ENCODE data around the gene VWA1. TPM values are rescaled to one million over a fixed set of nuclear protein-coding genes. Genes with fewer than 3 reads are reported as not detected.

VWA1 gene
- polyA plus RNA-seq, 1 donor (not counting 4 experiments of a cell fraction or from before 2014, with no cell fraction given) = 6.5 TPM

DNA sequence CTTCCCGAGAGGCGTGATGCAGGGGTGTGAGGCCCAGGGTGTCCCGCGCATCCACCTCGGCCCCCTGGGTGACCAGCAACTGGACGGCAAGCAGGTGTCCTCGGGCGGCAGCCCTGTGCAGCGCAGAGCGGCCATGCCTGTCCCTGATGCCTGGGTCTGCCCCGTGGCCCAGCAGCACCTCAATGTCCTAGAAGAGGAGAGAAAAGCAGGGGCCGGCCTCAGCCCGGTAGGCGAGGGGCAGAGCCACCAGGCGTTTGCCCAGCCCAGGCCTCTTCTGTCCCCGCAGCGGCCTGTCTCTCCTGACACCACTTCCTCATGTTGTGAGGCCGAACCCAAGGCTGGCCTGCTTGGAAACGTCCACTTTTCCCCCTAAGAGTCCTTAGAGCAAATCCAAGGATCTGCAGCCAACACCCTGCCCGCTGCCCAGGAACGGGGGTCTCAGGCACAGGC is 16.1 kb upstream of the VWA1 start:
- Histone ChIP-seq H3K36me3 (ENCODE audit: control insufficient read depth in 2 of 2, extremely low read depth in 1 of 2, insufficient read depth in 2 of 2, low read length in 2 of 2) (no peaks in the 10 kb centered on the region), H3K9me1 (ENCODE audit: control insufficient read depth, extremely low read depth, insufficient read depth, low read length) (no peaks in the 10 kb centered on the region), H3K9ac (ENCODE audit: control insufficient read depth, extremely low read depth, insufficient read depth, low read length) (peak overlapping the region; percentile 33), H4K20me1 (ENCODE audit: control insufficient read depth, extremely low read depth, insufficient read depth, low read length) (no peaks in the 10 kb centered on the region), H3K27me3 (ENCODE audit: control insufficient read depth, extremely low read depth, insufficient read depth, low read length) (no peaks in the 10 kb centered on the region), H3K79me2 (ENCODE audit: control insufficient read depth, insufficient read depth, low read length) (no peaks in the 10 kb centered on the region), H3K9me3 (ENCODE audit: control insufficient read depth, low read depth, low read length) (no peaks in the 10 kb centered on the region), H3K4me2 (ENCODE audit: control insufficient read depth, extremely low read depth, insufficient read depth, low read depth, low read length) (peak overlapping the region; percentile 54), H3K4me1 (ENCODE audit: control insufficient read depth, extremely low read depth, insufficient read depth, low read length) (peaks cover 34% of the 10 kb centered on the region), H3K4me3 (ENCODE audit: control insufficient read depth in 2 of 3, extremely low read depth in 1 of 3, insufficient read depth in 2 of 3, low read depth in 1 of 3, low read length in 3 of 3) (peak overlapping the region in 1 of 3 experiments; percentile 14), H3K27ac (ENCODE audit: control insufficient read depth, insufficient read depth, low read length) (no peak overlapping the region), H2AFZ (ENCODE audit: control insufficient read depth, low read length) (no peak overlapping the region)
- FAIRE-seq (no peak), DNase-seq (ENCODE audit: low read depth, low spot score) (no peak)
- no peak for TF ChIP-seq EZH2 (IDR thresholded peaks at IDR 0.05; ENCODE audit: low read length)
- TF ChIP-seq, protein P1, sequence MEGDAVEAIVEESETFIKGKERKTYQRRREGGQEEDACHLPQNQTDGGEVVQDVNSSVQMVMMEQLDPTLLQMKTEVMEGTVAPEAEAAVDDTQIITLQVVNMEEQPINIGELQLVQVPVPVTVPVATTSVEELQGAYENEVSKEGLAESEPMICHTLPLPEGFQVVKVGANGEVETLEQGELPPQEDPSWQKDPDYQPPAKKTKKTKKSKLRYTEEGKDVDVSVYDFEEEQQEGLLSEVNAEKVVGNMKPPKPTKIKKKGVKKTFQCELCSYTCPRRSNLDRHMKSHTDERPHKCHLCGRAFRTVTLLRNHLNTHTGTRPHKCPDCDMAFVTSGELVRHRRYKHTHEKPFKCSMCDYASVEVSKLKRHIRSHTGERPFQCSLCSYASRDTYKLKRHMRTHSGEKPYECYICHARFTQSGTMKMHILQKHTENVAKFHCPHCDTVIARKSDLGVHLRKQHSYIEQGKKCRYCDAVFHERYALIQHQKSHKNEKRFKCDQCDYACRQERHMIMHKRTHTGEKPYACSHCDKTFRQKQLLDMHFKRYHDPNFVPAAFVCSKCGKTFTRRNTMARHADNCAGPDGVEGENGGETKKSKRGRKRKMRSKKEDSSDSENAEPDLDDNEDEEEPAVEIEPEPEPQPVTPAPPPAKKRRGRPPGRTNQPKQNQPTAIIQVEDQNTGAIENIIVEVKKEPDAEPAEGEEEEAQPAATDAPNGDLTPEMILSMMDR (optimal IDR thresholded peaks at IDR 0.05 in 1 of 3, IDR thresholded peaks at IDR 0.05 in 1 of 3, conservative IDR thresholded peaks at IDR 0.05 in 1 of 3; ENCODE audit: extremely low read depth in 1 of 3, insufficient read depth in 2 of 3, low read length in 3 of 3) = no peak
- dilution Hi-C loops (cut with MboI; ENCODE audit: extremely low pct_ligation_motif_present, low sequenced_read_pairs) = no loop called here

DNA sequence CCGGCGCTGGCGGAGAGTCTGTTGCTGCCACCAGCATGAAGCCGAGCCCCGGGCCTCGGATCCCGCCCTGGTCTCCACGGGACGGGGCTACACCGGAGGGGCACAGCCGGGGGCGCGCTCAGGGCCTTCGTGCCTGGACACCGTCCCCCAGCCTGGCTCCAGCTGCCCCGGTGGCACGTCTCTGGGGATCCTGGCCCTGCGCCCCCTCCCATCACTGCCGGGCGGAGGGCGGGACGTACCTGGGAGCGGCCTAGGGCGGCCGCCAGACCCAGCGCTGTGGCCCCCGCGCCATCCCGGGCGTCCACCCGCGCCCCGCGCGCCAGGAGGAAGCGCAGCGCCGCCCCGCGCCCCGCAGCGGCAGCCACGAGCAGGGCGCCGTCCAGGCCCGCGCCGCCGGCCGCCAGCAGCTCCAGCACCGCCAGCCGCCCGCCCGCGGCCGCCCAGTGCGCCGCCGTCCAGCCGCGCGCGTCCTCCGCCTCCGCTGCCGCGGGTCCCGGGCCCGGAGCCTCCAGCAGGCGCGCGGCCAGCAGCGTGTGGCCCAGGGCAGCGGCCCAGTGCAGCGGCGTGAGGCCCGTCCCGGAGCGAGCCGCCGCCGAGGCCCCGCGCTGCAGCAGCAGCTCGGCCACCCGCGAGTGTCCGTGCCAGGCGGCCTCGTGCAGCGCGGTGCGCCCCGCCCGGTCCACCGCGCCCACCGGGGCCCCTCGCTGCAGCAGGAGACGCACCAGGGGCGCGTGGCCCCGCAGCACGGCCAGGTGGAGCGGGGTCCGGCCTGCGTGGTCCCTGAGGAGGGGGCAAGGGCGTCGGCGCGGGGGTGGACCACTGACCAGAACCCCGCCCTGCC is 15.5 kb upstream of the VWA1 start:
- TF ChIP-seq EZH2 (IDR thresholded peaks at IDR 0.05; ENCODE audit: low read length) = no peak
- TF ChIP-seq, protein P1 (optimal IDR thresholded peaks at IDR 0.05 in 1 of 3, IDR thresholded peaks at IDR 0.05 in 1 of 3, conservative IDR thresholded peaks at IDR 0.05 in 1 of 3; ENCODE audit: extremely low read depth in 1 of 3, insufficient read depth in 2 of 3, low read length in 3 of 3) = peak in 1 of 3 experiments; percentile 41
- no peak for FAIRE-seq
- no peaks in the 10 kb centered on the region for H3K9me1 ChIP-seq (ENCODE audit: control insufficient read depth, extremely low read depth, insufficient read depth, low read length)
- H3K79me2 ChIP-seq (ENCODE audit: control insufficient read depth, insufficient read depth, low read length) = no peaks in the 10 kb centered on the region
- no peak for DNase-seq (ENCODE audit: low read depth, low spot score)
- H3K9ac ChIP-seq (ENCODE audit: control insufficient read depth, extremely low read depth, insufficient read depth, low read length) = peak overlapping the region; percentile 33
- no peaks in the 10 kb centered on the region for H3K9me3 ChIP-seq (ENCODE audit: control insufficient read depth, low read depth, low read length)
- peak overlapping the region; percentile 54 for H3K4me2 ChIP-seq (ENCODE audit: control insufficient read depth, extremely low read depth, insufficient read depth, low read depth, low read length)
- no peaks in the 10 kb centered on the region for H4K20me1 ChIP-seq (ENCODE audit: control insufficient read depth, extremely low read depth, insufficient read depth, low read length)
- peaks cover 34% of the 10 kb centered on the region for H3K4me1 ChIP-seq (ENCODE audit: control insufficient read depth, extremely low read depth, insufficient read depth, low read length)
- no peaks in the 10 kb centered on the region for H3K27me3 ChIP-seq (ENCODE audit: control insufficient read depth, extremely low read depth, insufficient read depth, low read length)
- H3K27ac ChIP-seq (ENCODE audit: control insufficient read depth, insufficient read depth, low read length) = no peak overlapping the region
- dilution Hi-C loops (cut with MboI; ENCODE audit: extremely low pct_ligation_motif_present, low sequenced_read_pairs) = no loop called here
- no peaks in the 10 kb centered on the region for H3K36me3 ChIP-seq (ENCODE audit: control insufficient read depth in 2 of 2, extremely low read depth in 1 of 2, insufficient read depth in 2 of 2, low read length in 2 of 2)
- H2AFZ ChIP-seq (ENCODE audit: control insufficient read depth, low read length) = peak overlapping the region; percentile 58
- H3K4me3 ChIP-seq (ENCODE audit: control insufficient read depth in 2 of 3, extremely low read depth in 1 of 3, insufficient read depth in 2 of 3, low read depth in 1 of 3, low read length in 3 of 3) = peak overlapping the region in 1 of 3 experiments; percentile 14
